ENCODE measurements around the gene DRC7.
"Not testable (repeated sequence)": the region's sequence is repeated elsewhere in the genome, so short reads cannot be mapped to it uniquely, and the experiment has no call there.

The DRC7 gene

DNA sequence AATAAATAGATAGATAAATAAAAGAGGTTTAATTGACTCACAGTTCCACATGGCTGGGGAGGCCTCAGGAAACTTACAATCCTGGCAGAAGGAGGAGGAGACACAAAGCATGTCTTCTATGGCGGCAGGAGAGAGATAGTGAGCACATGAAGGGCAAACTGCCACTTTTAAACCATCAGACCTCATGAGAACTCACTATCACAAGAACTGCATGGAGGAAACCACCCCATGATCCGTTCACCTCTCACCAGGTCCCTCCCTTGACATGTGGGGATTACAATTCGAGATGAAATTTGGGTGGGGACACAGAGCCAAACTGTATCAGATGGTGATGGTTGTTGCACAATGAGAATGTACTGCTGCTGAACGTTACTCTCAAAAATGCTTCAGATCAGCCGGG is 85.2 kb downstream of the DRC7 start:
- H3K27ac Mint-ChIP-seq; H3K27me3 Mint-ChIP-seq (ENCODE audit: low read depth); H3K9me3 Mint-ChIP-seq; H3K4me3 Mint-ChIP-seq; H3K4me1 Mint-ChIP-seq (ENCODE audit: low read depth); H3K36me3 Mint-ChIP-seq (ENCODE audit: low read depth): not testable (repeated sequence)

DNA sequence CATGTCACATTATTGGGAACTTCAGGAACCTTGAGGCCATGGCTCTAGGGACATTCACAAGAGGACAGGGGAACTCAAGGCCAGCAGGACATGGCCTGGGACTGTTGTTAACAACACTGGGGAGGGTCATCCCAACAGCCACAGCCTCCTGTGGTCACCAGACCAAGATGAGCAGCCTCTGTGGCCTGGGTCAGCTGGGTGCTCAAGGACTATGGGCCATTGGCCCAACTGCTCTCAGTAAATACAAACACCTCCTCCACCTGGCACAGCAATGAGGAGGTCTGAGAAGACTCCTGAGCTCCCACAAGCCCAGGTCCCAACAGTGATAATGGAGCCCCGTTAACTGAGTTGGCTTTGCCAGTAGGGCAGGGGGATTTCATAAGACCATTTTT is 86.7 kb downstream of the DRC7 start:
- Mint-ChIP-seq H3K4me1 (ENCODE audit: low read depth) (no peaks in the 10 kb centered on the region), H3K27ac (no peak overlapping the region), H3K36me3 (ENCODE audit: low read depth) (no peaks in the 10 kb centered on the region), H3K27me3 (ENCODE audit: low read depth) (peaks cover 3% of the 10 kb centered on the region), H3K4me3 (no peak overlapping the region), H3K9me3 (no peaks in the 10 kb centered on the region)

All from T-helper 1 cell treated with Interleukin-12 subunit alpha and Interleukin-12 subunit beta and Interleukin-4 antibody, amounts not matched to agents 30 μg/mL and 1 μg/mL, for 36 hours (primary cell).